Measurements from ENCODE around the gene RASL11A.
"Not testable (repeated sequence)": the region's sequence is repeated elsewhere in the genome, so short reads cannot be mapped to it uniquely, and the experiment has no call there.

The RASL11A gene

DNA sequence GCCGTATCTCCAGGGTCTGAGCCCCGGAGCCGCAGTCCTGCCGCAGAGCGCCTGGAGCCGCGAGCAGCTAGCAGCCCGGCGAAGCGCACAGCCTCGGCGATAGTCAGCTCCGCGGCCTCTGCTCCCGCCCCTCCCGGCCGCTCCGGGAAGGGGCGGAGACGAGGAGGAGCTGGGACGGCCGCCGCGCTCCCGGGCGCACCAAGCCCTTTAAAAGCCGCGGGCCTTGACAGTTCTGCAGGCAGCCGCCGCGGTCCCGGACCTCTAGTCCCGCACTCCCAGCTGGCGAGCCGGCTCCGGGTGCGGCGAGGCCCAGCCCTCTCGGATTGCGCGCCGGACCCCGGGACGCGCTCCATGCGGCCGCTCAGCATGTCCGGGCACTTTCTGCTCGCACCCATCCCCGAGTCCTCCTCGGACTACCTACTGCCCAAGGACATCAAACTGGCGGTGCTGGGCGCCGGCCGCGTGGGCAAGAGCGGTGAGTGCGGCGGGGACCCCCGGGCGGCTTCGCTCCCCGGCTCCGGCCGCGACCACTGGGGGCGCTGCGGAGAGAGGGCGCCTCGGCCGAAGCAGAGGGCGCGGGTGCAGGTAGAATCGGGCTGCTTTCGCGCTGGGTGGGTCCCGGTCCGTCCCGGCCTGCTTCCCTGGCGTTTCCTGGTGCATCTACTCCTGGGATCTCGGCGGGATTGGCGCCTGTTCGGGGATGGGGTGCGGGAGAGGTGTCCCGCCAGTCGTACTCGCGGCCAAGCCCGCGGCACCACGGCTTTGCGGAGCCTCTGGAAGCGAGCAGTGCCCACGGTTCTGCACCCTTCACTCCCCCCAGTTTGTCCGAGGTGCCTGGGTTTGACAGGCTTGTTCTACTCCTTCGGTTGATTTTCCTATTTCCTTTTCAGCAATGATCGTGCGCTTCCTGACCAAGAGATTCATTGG is at the start of gene RASL11A:
TSS of gene RASL11A (plus strand) at position 237 of the 927 bp plus-strand sequence. CDS start at position 352, 115 bp downstream.
- DNase-seq: no peak

DNA sequence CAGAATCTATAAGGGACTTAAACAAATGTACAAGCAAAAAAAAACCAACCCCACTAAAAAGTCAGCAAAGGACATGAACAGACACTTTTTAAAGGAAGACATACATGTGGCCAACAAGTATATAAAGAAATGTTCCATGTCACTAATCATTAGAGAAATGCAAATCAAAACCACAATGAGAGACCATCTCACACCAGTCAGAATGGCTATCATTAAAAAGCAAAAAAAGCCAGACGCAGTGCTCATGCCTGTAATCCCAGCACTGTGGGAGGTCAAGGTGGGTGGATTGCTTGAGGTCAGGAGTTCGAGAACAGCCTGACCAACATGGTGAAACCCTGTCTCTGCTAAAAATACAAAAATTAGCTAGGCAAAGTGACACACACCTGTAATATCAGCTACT is 48.5 kb upstream of the RASL11A start:
- DNase-seq: not testable (repeated sequence)

DNA sequence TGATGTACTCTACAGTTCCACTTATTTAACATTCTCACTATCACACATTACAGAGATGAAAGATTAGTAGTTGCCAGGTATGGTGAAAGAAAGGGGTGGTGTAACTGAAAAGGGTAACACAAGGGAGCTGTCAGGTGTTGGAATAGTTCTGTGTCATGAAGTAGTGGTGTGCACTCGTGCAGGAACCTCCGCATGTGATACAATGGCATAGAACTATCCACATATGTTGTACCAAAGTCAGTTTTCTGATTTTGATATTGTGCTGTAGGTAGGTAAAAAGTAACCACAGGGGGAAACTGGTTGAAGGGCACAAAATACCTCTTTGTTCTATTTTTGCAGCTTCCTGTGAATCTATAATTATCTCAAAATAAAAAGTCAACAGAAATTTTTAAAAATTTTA is 43.6 kb upstream of the RASL11A start:
- no peak for DNase-seq

DNA sequence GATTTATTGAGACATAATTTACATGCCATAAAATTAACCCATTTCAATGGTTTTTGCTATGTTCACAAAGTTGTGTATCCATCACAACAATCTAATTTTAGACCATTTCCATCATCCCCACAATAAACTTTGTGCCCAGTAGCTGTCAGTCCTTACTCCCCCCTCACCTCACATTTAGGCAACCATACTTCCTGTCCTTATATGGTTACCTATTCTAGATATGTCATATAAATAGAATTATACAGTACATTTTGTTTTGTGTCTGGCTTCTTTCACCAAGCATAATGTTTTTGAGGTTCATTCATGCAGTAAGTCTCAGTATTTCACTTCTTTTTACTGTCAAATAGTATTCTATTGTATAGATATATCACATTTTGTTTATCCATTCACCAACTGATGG is 42.5 kb upstream of the RASL11A start:
- DNase-seq: no peak

DNA sequence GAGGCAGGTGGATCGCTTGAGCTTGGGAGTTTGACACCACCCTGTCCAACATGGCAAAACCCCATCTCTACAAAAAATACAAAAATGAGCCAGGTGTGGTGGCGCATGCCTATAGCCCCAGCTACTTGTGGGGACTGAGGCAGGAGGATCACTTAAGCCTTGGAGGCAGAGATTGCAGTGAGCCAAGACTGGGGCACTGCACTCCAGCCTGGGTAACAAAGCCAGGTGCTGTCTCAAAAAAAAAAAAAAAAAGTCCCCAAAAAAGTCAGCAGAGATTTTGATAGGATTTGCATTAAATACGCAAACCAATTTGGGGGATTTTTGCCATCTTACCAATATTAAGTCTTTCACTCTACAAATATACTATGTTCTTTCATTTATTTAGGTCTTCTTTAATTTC is 41.0 kb upstream of the RASL11A start:
- DNase-seq: no peak

- DNase-seq: no peak
Measured at GRCh38 chr13:27233964-27234363, 36.7 kb upstream of the RASL11A start.

GRCh38 chr13:27236478-27236877 is 34.2 kb upstream of the RASL11A start:
- DNase-seq: no peak

GRCh38 chr13:27242702-27243101 is 27.9 kb upstream of the RASL11A start:
- DNase-seq: no peak

DNA sequence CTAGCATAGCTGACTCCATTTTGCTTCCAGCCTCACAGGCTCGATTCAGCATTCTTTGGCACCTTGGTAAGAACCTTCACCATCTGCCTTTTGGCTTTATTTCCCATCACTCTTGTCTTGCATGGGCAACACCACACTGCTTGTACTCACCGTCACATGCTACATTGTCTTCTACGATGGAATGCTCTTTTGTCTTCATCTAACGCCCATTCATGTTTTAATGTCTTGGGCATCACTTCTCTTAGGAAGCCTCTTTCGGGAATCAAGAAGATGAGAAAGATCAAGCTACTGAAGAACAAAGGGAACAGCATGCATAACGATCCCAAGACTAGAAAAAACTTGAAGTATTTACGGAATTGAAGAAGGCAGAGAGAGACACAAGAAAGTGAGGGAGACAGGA is 25.0 kb upstream of the RASL11A start:
- no peak for DNase-seq

DNA sequence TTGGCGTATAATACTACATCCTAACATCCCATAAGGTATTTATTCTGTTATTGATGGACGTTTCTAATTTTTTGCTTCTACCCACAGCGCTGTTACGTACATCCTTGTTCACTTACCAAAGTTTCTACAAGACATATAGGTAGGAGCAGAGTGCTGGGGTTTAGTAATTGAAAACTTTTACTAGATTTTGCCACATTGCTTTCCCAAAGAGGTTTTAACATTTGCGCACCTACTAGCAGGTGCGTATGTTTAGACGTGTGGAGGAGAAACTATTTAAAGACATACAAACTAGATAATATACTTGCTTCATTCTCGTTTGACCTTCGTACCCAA is 19.8 kb upstream of the RASL11A start:
- no peak for DNase-seq

DNA sequence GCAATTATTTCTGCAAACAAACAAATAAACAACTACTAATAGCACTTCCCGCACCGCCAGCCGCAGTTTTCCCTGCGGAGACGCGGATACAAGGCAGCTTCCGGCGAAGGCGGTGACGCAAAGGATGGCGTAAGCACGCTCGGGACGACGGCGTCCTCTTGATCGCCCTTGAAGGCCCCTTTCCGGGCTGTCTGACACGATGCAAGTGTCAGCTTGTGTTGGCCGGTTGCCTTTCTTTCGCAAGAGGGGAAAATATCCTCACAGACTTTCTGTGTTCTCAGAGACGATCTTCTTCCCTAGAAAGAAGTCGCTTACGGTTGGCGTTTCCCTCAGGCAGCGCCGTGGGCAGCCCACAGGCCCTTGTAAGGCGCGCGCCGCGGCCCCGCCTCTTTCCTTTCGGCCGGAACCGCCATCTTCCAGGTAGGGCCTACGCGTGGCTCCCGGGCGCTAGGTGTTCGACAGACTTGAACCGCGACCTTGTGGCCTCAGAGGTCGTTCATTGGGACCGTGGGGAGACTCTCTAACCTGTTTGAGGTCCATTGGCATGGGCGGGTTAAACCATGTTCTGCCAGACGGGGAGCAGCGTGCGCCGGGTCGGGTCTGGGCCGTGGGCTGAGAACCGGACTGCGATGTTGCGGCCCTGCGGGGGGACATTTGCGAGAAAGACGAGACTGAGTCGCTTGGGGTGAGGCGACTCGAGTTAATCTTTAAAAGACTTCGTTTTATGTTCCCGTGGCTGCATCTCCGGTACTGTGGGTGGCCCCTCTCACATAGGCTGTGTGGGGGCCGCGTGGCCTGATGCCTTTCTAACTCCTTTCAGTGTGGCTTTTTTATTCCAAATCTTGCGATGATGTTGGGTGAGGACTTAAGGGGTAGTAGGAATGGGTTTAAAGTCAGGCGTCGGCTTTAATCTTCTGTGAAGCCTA is 19.2 kb upstream of the RASL11A start, which contains the start of gene RPL21:
TSS of gene RPL21 (plus strand) at position 393 of the 926 bp plus-strand sequence. CDS start 2,219 bp downstream, outside the sequence.
- DNase-seq: peak; percentile 17

DNA sequence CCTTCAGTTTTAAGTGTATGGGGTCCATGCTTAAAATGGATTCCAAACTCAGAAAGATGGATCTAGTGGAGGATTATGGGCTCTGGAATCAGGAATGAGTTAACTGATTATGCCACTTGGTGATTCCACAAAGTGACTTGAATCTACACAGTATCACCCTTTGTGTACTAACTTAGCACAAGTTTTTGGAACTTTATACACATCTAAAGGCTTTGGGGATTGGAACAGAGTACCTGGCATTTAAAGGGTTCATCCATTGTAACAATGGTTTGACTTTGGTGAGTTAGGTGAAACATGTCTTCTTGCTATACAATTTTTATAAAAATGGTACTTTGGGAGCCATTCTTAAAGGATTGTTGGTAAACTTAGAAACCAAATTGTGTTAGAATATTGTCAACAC is 18.2 kb upstream of the RASL11A start:
- DNase-seq: no peak

GRCh38 chr13:27257233-27257568 is 13.4 kb upstream of the RASL11A start:
- DNase-seq: no peak

DNA sequence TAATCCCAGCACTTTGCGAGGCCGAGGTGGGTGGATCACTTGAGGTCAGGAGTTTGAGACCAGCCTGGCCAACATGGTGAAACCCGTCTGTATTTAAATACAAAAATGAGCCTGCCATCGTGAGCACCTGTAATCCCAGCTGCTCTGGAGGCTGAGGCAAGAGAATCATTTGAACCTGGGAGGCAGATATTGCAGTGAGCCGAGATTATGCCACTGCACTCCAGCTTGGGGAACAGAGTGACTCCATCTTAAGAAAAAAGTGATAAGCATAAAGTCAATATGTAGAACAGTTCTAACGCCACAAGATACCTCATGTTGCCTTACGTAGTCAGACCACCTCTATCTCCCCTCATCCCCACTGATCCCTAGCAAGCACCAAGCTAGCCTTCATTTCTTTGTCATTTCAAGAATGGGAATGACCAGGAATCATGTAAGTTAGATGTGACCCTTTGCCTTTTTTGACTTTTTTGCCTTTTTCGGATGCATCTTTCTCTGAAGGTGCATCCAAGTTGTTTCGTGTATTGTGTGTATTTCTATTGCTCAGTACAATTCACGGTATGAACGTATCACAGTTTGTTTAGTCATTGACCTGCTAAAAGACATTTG is 12.9 kb upstream of the RASL11A start:
- no peak for DNase-seq

DNA sequence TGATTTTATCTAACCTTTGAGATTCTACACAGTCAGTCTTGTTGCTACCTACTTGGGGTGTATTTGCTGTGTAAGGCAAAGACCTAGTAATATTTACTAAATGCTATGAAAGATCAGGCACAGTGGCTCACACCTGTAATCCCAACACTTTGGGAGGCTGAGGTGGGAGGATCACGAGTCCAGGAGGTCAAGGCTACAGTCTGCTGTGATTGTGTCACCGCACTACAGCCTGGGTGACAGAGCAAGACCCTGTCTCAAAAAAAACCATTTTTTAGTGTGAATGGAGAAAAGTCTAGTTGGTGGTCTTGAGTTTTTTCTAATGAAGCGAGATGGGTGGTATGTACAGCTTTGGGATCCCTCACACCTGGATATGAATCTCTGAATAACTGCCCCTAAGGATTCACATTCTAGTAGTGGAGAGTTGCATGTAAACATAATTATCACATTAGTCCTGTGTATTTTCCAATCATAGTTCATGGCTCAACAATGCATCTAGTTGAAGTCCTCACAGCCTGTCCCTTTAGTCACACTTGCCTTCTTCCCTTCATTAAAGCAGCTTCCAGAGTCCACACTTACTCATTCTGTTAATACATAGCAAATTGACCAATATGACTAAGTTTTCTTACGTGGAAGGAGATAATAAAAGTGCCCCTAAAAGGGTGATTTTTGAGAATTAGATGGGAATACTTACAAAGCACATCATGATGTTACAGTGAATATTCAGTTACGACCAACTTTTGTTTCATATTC is 11.8 kb upstream of the RASL11A start:
- no peak for DNase-seq

DNA sequence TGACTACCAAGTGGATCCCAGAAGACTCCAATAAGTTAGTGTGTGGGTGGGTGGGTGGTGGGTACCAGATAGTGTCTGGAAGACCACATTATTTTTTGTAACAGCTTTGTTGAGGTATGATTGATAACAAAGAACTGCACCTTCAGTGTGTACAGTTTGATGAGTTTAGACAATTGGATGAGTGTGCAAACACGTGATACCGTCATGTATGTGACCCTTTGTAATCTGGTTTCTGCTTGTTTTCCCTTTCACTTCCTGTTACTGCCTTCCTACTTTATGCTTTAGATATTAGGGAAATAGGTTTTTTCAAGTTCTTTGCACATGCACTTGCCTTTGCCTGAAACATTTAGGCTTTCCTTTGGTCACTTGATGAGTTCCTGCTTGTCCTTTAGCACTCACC is 10.8 kb upstream of the RASL11A start:
- DNase-seq: no peak

DNA sequence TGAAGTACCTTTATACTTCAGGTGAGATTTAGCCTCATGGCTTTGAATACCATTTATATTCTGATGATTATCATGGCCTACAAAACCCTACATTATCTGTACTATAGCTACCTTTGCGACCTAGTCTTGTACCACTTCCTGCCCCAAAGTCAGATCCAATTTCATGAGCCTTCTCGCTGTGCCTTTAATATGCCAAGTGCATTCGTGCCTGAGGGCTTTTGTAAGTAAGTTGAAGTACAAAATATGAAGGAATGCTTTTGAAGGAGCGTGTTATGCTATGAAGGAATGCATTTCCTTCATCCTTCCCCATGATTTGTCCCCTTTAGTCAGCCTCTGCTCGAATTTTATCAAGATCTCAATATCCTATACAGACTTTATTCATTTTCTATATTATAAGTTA is 9.2 kb upstream of the RASL11A start:
- no peak for DNase-seq

DNA sequence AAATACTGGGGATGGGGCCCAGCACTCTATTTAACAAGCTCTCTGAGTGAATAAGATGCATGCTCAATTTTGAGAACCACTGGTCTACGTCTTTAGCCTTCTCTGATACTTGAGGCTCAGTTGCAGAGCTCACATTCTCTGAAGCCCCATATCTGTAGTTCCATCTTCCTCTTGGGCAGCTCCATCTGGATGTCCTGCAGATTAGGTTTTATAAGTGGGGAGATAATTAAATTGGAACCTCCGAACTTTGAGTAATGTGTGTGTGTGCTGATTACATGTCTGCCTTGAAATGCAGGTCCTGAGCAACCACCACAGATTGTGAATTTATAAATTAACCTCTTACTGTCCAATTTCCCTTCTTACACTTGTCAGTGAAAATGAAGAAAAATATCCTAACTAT is 7.2 kb upstream of the RASL11A start:
- no peak for DNase-seq

DNA sequence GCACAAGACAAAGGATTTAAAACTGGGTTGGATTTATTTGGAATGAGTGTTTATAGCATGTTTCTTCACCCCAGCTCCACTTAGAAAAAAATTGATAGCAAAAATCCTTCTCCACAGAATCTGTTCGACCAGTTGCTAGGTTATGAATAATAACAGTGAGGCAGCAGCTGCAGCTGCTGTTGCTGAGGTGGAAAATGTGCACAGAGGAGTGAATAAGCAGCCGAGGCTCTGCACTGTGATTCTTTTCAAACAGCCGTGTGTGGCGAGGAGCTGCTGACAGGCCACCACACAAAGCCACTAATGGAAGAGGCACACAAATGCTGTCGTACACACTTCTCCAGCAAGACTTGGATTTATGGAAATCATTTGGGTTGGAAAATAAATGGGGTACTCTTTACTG is 6.4 kb upstream of the RASL11A start:
- no peak for DNase-seq

DNA sequence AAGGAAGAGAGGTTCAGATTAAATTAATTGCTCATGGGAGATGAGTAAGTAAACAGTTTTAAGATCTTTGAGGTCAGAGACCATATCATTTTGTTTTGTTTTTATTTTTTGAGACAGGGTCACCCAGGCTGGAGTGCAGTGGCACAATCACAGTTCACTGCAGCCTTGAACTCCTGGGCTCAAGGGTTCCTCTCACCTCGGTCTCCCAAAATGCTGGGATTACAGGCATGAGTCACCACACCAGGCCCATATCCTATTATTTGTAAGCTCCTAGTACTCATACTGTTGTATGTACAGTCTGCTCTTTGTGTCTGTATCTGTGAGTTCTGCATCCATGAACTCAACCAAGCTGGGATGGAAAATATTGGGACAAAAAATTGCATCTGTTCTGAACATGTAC is 6.0 kb upstream of the RASL11A start:
- DNase-seq: no peak

DNA sequence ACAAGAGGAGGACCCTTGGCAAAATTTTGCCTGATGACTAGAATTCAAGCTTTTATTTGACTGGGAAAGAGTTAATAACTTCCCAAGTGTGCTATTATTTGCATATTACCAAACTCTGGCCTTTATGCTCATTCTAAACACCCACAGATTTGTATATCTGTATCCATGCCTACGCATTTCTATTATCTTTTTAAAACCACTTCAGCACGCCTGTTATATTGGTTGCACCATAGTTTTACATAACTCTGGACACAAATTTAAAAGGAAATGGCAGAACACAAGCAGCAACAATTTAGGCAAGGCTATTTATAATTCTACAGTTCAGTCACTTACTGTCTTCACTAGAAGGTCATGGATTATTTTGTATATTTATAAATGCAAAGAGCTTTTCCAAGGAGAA is 3.7 kb upstream of the RASL11A start:
- no peak for DNase-seq

GRCh38 chr13:27267596-27267995 is 3.0 kb upstream of the RASL11A start:
- no peak for DNase-seq

Data from NCI-H187 treated with DMSO at 0.1 percent for 48 hours (cell line).